HCT116 (cell line): ENCODE data around the gene TNFRSF18. TPM values are rescaled to one million over a fixed set of nuclear protein-coding genes. Genes with fewer than 3 reads are reported as not detected.

Experiments
- ATAC-seq: fragments of 200-7000 bp; cut with Tn5 transposase; 2 replicates; pipeline ENCODE4 v1.9.1; 2020; ENCODE audit warnings: mild to moderate bottlenecking, moderate library complexity
- BruUV-seq: library from RNA; stranded (reverse); fragments of 400-500 nt; replicated peaks from 2 replicates; lab custom pipeline; 2021; lab: Mats Ljungman, UMichigan
- CTCF ChIA-PET: fragments of 300-600 bp; sonication (Branson Sonifier 250); formaldehyde crosslinking; loops from one replicate; lab custom pipeline; 2021; ENCODE audit warnings: antibody characterized with exemption; lab: Charles Lee
- POLR2A ChIA-PET: fragments of 300-600, 350-600 bp; sonication (Branson Sonifier 250); formaldehyde crosslinking; loops from one replicate; lab custom pipeline; 2021; ENCODE audit warnings: antibody characterized with exemption; lab: Charles Lee
- RAD21 ChIA-PET, 2 experiments: fragments of 300-600 bp; sonication (Branson Sonifier 250); formaldehyde crosslinking; loops; one replicate each; lab custom pipeline; 2023; ENCODE audit warnings: low total read pairs in 2 of 2; ENCODE audit not compliant: uncharacterized antibody in 2 of 2, unreplicated experiment in 2 of 2, low non-redundant PET in 1 of 2; lab: Charles Lee
- DNase-seq: peaks from one replicate; pipeline ENCODE4 v3.0.0-alpha.2; 2010; ENCODE audit warnings: low read depth, low spot score
- H2AFZ ChIP-seq: fragments of 200-600 bp; shearing (Covaris generic), sonication (generic); 2 replicates; pipeline ENCODE4 v1.6.1; 2017; ENCODE audit warnings: low read depth, mixed run types, mixed read lengths, antibody characterized with exemption, low read length; ENCODE audit not compliant: poor library complexity, severe bottlenecking
- H3K27ac ChIP-seq: 2 replicates; pipeline ENCODE4 v1.5.1; 2012; ENCODE audit warnings: low read depth, low read length
- H3K27me3 ChIP-seq: fragments of 200-600 bp; sonication (generic); 2 replicates; pipeline ENCODE4 v1.6.1; 2016; ENCODE audit warnings: mixed run types, low read length, mixed read lengths; ENCODE audit not compliant: insufficient read depth
- H3K36me3 ChIP-seq, 2 experiments: fragments of 200-500 bp in 1 of 2; fragments of 200-600 bp in 1 of 2; sonication (Bioruptor generic) in 1 of 2; sonication (generic) in 1 of 2; 2 replicates each; pipeline versions ENCODE4 v1.5.1 to v1.6.1; 2014 to 2016; ENCODE audit warnings: low read length in 2 of 2, inconsistent platforms in 1 of 2, mixed read lengths in 1 of 2, mixed run types in 1 of 2; ENCODE audit not compliant: insufficient read depth in 2 of 2, control insufficient read depth in 1 of 2
- H3K4me1 ChIP-seq, 2 experiments: fragments of 200-600 bp in 1 of 2; sonication (generic) in 1 of 2; 2 replicates each; pipeline versions ENCODE4 v1.5.1 to v1.6.1; 2012 to 2017; ENCODE audit warnings: low read length in 2 of 2, inconsistent platforms in 1 of 2, mild to moderate bottlenecking in 1 of 2, mixed read lengths in 1 of 2, mixed run types in 1 of 2, moderate library complexity in 1 of 2; ENCODE audit not compliant: insufficient read depth in 2 of 2, control insufficient read depth in 1 of 2
- H3K4me2 ChIP-seq: fragments of 200-600 bp; sonication (generic); 2 replicates; pipeline ENCODE4 v1.6.1; 2017; ENCODE audit warnings: mixed run types, low read length, mixed read lengths
- H3K4me3 ChIP-seq, 2 experiments: fragments of 200-600 bp in 1 of 2; sonication (generic) in 1 of 2; replicated peaks in 1 of 2; 2 replicates each; pipeline ENCODE4 v1.5.1; 2011 to 2016; ENCODE audit warnings: low read length in 2 of 2, control low read depth in 1 of 2, low read depth in 1 of 2, mild to moderate bottlenecking in 1 of 2, mixed read lengths in 1 of 2, mixed run types in 1 of 2
- H3K79me2 ChIP-seq: fragments of 200-600 bp; sonication (generic); 2 replicates; pipeline ENCODE4 v1.6.1; 2017; ENCODE audit warnings: mild to moderate bottlenecking, mixed run types, low read length, moderate library complexity, mixed read lengths; ENCODE audit not compliant: insufficient read depth
- H3K9ac ChIP-seq: fragments of 200-600 bp; sonication (generic); 2 replicates; pipeline ENCODE4 v1.6.1; 2016; ENCODE audit warnings: low read length, mixed read lengths
- H3K9me2 ChIP-seq: fragments of 200-600 bp; sonication (generic), shearing (Covaris generic); 2 replicates; pipeline ENCODE4 v1.6.1; 2017; ENCODE audit warnings: mixed run types, mild to moderate bottlenecking, moderate library complexity; ENCODE audit not compliant: insufficient read depth
- H3K9me3 ChIP-seq, 2 experiments: fragments of 200-500 bp in 1 of 2; fragments of 200-600 bp in 1 of 2; sonication (Bioruptor generic) in 1 of 2; sonication (generic) in 1 of 2; 2 replicates each; pipeline ENCODE4 v1.6.1; 2014 to 2017; ENCODE audit warnings: low read length in 2 of 2, mixed read lengths in 2 of 2, inconsistent platforms in 1 of 2, low read depth in 1 of 2, mild to moderate bottlenecking in 1 of 2, mixed run types in 1 of 2, moderate library complexity in 1 of 2; ENCODE audit not compliant: control insufficient read depth in 1 of 2, insufficient read depth in 1 of 2
- H4K20me1 ChIP-seq: fragments of 200-600 bp; sonication (generic), shearing (Covaris generic); 2 replicates; pipeline ENCODE4 v1.6.1; 2017; ENCODE audit warnings: mixed run types, mild to moderate bottlenecking, moderate library complexity; ENCODE audit not compliant: insufficient read depth
- ATF3 ChIP-seq: IDR thresholded peaks from 2 replicates; pipeline ENCODE4 v1.6.1; 2012
- CBX3 ChIP-seq: IDR thresholded peaks from 2 replicates; pipeline ENCODE4 v1.6.1; 2012; ENCODE audit warnings: low read depth
- CEBPB ChIP-seq: IDR thresholded peaks from 2 replicates; pipeline ENCODE4 v1.6.1; 2012; ENCODE audit warnings: low read depth
- CTCF ChIP-seq, 3 experiments: fragments of 200-600 bp in 1 of 3; sonication (generic) in 1 of 3; IDR thresholded peaks in 2 of 3; conservative IDR thresholded peaks in 1 of 3; 2 replicates each; pipeline ENCODE4 v1.5.1; 2012 to 2017; ENCODE audit warnings: low read depth in 2 of 3, low read length in 2 of 3, antibody characterized with exemption in 1 of 3, borderline replicate concordance in 1 of 3, control low read depth in 1 of 3, mild to moderate bottlenecking in 1 of 3, mixed read lengths in 1 of 3, mixed run types in 1 of 3, moderate library complexity in 1 of 3; ENCODE audit not compliant: insufficient read depth in 1 of 3
- EGR1 ChIP-seq: IDR thresholded peaks from 2 replicates; pipeline ENCODE4 v1.6.1; 2012; ENCODE audit warnings: low read depth
- ELF1 ChIP-seq: IDR thresholded peaks from 2 replicates; pipeline ENCODE4 v1.6.1; 2012; ENCODE audit warnings: low read depth, borderline replicate concordance
- EZH2 ChIP-seq: fragments of 200-600 bp; sonication (generic); IDR thresholded peaks from 2 replicates; pipeline ENCODE4 v1.6.1; 2017; ENCODE audit warnings: antibody characterized with exemption, mixed run types
- FOSL1 ChIP-seq: IDR thresholded peaks from 2 replicates; pipeline ENCODE4 v1.6.1; 2012; ENCODE audit warnings: low read depth
- JUND ChIP-seq: IDR thresholded peaks from 2 replicates; pipeline ENCODE4 v1.6.1; 2012
- MAX ChIP-seq: IDR thresholded peaks from 2 replicates; pipeline ENCODE4 v1.6.1; 2012
- POLR2A ChIP-seq: IDR thresholded peaks from 2 replicates; pipeline ENCODE4 v1.7.0; 2011; ENCODE audit warnings: borderline replicate concordance; ENCODE audit not compliant: insufficient read depth, insufficient read length; ENCODE audit errors: extremely low read depth
- RAD21 ChIP-seq: IDR thresholded peaks from 2 replicates; pipeline ENCODE4 v1.6.1; 2012; ENCODE audit warnings: low read depth, mild to moderate bottlenecking
- REST ChIP-seq: IDR thresholded peaks from 2 replicates; pipeline ENCODE4 v1.6.1; 2012; ENCODE audit warnings: low read depth
- SP1 ChIP-seq: IDR thresholded peaks from 2 replicates; pipeline ENCODE4 v1.6.1; 2012; ENCODE audit warnings: low read depth
- SRF ChIP-seq: IDR thresholded peaks from 2 replicates; pipeline ENCODE4 v1.6.1; 2012; ENCODE audit warnings: low read depth
- YY1 ChIP-seq: IDR thresholded peaks from 2 replicates; pipeline ENCODE4 v1.6.1; 2011; ENCODE audit warnings: low read length, low read depth, moderate library complexity, mild to moderate bottlenecking; ENCODE audit not compliant: insufficient replicate concordance; ENCODE audit errors: extremely low read depth
- ZFX ChIP-seq: fragments of 450-650 bp; IDR thresholded peaks from 2 replicates; pipeline ENCODE4 v1.6.1; 2017
- ZNF274 ChIP-seq: fragments of 200-500 bp; sonication (Bioruptor generic); IDR thresholded peaks from 2 replicates; pipeline ENCODE4 v1.6.1; 2014; ENCODE audit warnings: mild to moderate bottlenecking, low read depth, low read length, inconsistent platforms
- intact Hi-C: fragments of 100-400 bp; cut with micrococcal nuclease; formaldehyde crosslinking; loops from 2 replicates; pipeline ENCODE4 v1.10.0; 2022
- total RNA-seq: library from RNA; stranded (reverse); gene quantifications from one replicate; pipeline ENCODE4 v1.2.1, GENCODE V29; 2021; ENCODE audit not compliant: unreplicated experiment

The TNFRSF18 gene
- total RNA-seq, 1 experiment from 2014 or later = 56.2 TPM

- ATAC-seq (no peak), DNase-seq (no peak)
- H2AFZ ChIP-seq = no peak overlapping the region
- H3K9me2 ChIP-seq = no peaks in the 10 kb centered on the region
- peak overlapping the region; percentile 6 to 50; a peak in 1 of 4 replicates for H3K4me3 ChIP-seq
- no peaks in the 10 kb centered on the region for H3K27me3 ChIP-seq
- ChIA-PET CTCF (no interaction called here), POLR2A (no interaction called here), RAD21 (interaction anchor here in 1 of 2 experiments (0.7 kb wide), 1 partner anchor 19 kb away, joined by 4 read pairs; no protein-coding TSS in a partner anchor)
- intact Hi-C loops = loop anchor here (5.0 kb wide), 1 partner anchor 47 kb away; no protein-coding TSS in a partner anchor
- no peaks in the 10 kb centered on the region for H3K9me3 ChIP-seq
- peak overlapping the region; percentile 97 for H3K4me2 ChIP-seq
- no peaks in the 10 kb centered on the region for H3K36me3 ChIP-seq
- BruUV-seq = no TSS peak
- H3K27ac ChIP-seq = peak overlapping the region; percentile 64
- H3K9ac ChIP-seq = peak overlapping the region; percentile 59
- H3K79me2 ChIP-seq = peaks cover 8% of the 10 kb centered on the region; the same call in 1 of the 2 replicates
- H4K20me1 ChIP-seq = no peaks in the 10 kb centered on the region
- H3K4me1 ChIP-seq = peaks cover 30 to 38% of the 10 kb centered on the region in 2 experiments
- TF ChIP-seq REST (no peak), ZFX (no peak), ZNF274 (no peak), EGR1 (no peak), CEBPB (no peak), SP1 (no peak), JUND (no peak), ELF1 (no peak), EZH2 (no peak), ATF3 (no peak), SRF (no peak), FOSL1 (no peak), CBX3 (no peak), YY1 (no peak), RAD21 (no peak), MAX (no peak), CTCF (IDR thresholded peaks at IDR 0.05 in 2 of 3, conservative IDR thresholded peaks at IDR 0.05 in 1 of 3; ENCODE audit: borderline replicate concordance in 1 of 3, insufficient read depth in 1 of 3, low read depth in 2 of 3, low read length in 2 of 3) (no peak), POLR2A (no peak)
These were observed 2.5 kb upstream of the TNFRSF18 start for GRCh38 chr1:1208713-1209433.
